ENCODE data around the gene PRDM7.

The PRDM7 gene

DNA sequence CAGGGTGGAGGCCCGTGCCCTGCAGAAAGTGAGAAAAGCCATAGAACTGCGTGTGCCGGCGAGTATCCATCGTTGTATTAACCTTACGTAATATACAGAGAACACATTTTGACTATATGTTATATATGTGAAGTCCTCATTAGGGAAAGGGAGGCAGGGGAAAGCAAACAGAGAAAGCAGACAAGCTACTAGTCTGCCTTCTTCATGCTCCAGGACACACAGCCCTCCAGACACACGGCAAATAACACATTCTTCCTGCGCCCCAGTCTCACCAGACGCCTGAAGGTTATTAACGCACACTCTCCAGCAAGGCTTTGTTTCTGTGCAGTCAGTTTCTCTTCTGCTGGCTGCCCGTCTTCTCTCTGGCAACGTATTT lies 28.8 kb downstream of the PRDM7 start:
- H3K27ac ChIP-seq: no peak overlapping the region
- TF ChIP-seq, protein P1, sequence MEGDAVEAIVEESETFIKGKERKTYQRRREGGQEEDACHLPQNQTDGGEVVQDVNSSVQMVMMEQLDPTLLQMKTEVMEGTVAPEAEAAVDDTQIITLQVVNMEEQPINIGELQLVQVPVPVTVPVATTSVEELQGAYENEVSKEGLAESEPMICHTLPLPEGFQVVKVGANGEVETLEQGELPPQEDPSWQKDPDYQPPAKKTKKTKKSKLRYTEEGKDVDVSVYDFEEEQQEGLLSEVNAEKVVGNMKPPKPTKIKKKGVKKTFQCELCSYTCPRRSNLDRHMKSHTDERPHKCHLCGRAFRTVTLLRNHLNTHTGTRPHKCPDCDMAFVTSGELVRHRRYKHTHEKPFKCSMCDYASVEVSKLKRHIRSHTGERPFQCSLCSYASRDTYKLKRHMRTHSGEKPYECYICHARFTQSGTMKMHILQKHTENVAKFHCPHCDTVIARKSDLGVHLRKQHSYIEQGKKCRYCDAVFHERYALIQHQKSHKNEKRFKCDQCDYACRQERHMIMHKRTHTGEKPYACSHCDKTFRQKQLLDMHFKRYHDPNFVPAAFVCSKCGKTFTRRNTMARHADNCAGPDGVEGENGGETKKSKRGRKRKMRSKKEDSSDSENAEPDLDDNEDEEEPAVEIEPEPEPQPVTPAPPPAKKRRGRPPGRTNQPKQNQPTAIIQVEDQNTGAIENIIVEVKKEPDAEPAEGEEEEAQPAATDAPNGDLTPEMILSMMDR (conservative IDR thresholded peaks at IDR 0.05): no peak
- no peak for TF ChIP-seq ZFX (IDR thresholded peaks at IDR 0.05)

- H3K27ac ChIP-seq: no peak overlapping the region
- no peak for TF ChIP-seq ZFX (IDR thresholded peaks at IDR 0.05)
- TF ChIP-seq, protein P1 (conservative IDR thresholded peaks at IDR 0.05): no peak
Observed at GRCh38 chr16:90047714-90048346, 29.3 kb downstream of the PRDM7 start.

- TF ChIP-seq ZFX (IDR thresholded peaks at IDR 0.05): no peak
- TF ChIP-seq, protein P1 (conservative IDR thresholded peaks at IDR 0.05): no peak
- peak overlapping the region; percentile 26; the same call in 1 of the 2 replicates for H3K27ac ChIP-seq
Observed at GRCh38 chr16:90046971-90047713, 30.0 kb downstream of the PRDM7 start.

- peak overlapping the region; percentile 26; the same call in 1 of the 2 replicates for H3K27ac ChIP-seq
- TF ChIP-seq, protein P1 (conservative IDR thresholded peaks at IDR 0.05): no peak
- no peak for TF ChIP-seq ZFX (IDR thresholded peaks at IDR 0.05)
Observed at GRCh38 chr16:90046122-90046970, 30.8 kb downstream of the PRDM7 start.

DNA sequence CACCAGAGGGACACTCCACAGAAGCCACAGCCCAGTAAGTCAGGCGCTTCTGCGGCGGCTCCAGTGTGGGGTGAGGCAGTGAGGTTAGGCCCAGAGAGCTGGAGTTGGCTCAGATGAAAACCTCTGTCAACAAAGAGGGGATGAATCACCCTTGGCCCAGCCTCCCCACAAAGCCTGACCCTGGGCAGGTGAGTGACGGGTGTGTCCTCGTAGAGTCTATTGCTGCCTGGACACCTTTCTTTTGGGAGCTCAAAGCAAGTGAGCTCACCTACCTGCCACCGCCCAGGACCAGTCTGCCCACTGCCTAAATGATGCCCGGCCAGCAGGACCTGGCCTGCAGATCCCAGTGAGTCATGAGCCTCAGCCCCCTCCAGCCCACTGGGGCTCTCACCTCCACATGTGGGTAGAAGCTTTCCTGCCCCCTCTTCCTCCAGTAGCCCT lies 33.0 kb downstream of the PRDM7 start:
- H3K27ac ChIP-seq: no peak overlapping the region
- no peak for TF ChIP-seq ZFX (IDR thresholded peaks at IDR 0.05)
- TF ChIP-seq, protein P1 (conservative IDR thresholded peaks at IDR 0.05): no peak

GRCh38 chr16:90043526-90043925 lies 33.6 kb downstream of the PRDM7 start:
- H3K27ac ChIP-seq: no peak overlapping the region
- no peak for TF ChIP-seq ZFX (IDR thresholded peaks at IDR 0.05)
- TF ChIP-seq, protein P1 (conservative IDR thresholded peaks at IDR 0.05): no peak

Data from C4-2B (cell line).